OCI-LY3 (cell line): ENCODE data around the gene F2.

Experiments used
- H2AFZ ChIP-seq: fragments of 200-600, 300-600 bp; shearing (Covaris generic); 2 replicates; pipeline ENCODE4 v1.6.0; 2014; ENCODE audit warnings: antibody characterized with exemption, low read depth, low read length
- H3K27ac ChIP-seq: fragments of 200-600, 300-600 bp; sonication (generic); 2 replicates; pipeline ENCODE4 v1.5.1; 2014; ENCODE audit warnings: mild to moderate bottlenecking, low read length, moderate library complexity, mixed read lengths
- H3K27me3 ChIP-seq: fragments of 200-600, 300-600 bp; sonication (generic); 2 replicates; pipeline ENCODE4 v1.6.1; 2014; ENCODE audit warnings: low read depth, low read length, mixed read lengths
- H3K36me3 ChIP-seq: fragments of 200-600, 300-600 bp; sonication (generic); replicated peaks from 2 replicates; pipeline ENCODE3; 2014; ENCODE audit warnings: low read depth, low read length, mixed read lengths
- H3K4me1 ChIP-seq: fragments of 300-600, 200-600 bp; sonication (generic); 2 replicates; pipeline ENCODE4 v1.6.1; 2014; ENCODE audit warnings: low read length, mixed read lengths
- H3K4me2 ChIP-seq: fragments of 200-600, 300-600 bp; sonication (generic); 2 replicates; pipeline ENCODE4 v1.6.1; 2014; ENCODE audit warnings: low read length, mixed read lengths
- H3K4me3 ChIP-seq: fragments of 300-600, 200-600 bp; sonication (generic); 2 replicates; pipeline ENCODE4 v1.5.1; 2014; ENCODE audit warnings: antibody characterized with exemption, mild to moderate bottlenecking, low read length, moderate library complexity
- H3K79me2 ChIP-seq: fragments of 300-600, 200-600 bp; shearing (Covaris generic); 2 replicates; pipeline ENCODE4 v1.6.1; 2014; ENCODE audit warnings: mild to moderate bottlenecking, low read length, mixed read lengths
- H3K9ac ChIP-seq: fragments of 300-600, 200-600 bp; shearing (Covaris generic); 2 replicates; pipeline ENCODE4 v1.6.0; 2014; ENCODE audit warnings: mild to moderate bottlenecking, low read length, moderate library complexity
- H3K9me3 ChIP-seq: fragments of 200-600, 300-600 bp; shearing (Covaris generic); 2 replicates; pipeline ENCODE4 v1.6.1; 2014; ENCODE audit warnings: low read length, mixed read lengths; ENCODE audit not compliant: insufficient read depth
- H4K20me1 ChIP-seq: fragments of 200-600, 300-600 bp; sonication (generic); 2 replicates; pipeline ENCODE4 v1.6.1; 2016; ENCODE audit warnings: low read length, mixed read lengths; ENCODE audit not compliant: insufficient read depth
- CTCF ChIP-seq: fragments of 200-600, 300-600 bp; sonication (generic); IDR thresholded peaks from 2 replicates; pipeline ENCODE4 v1.5.1; 2014; ENCODE audit warnings: antibody characterized with exemption, low read length, low read depth
- EZH2phosphoT487 ChIP-seq: fragments of 200-600 bp; shearing (Covaris generic); IDR thresholded peaks from 2 replicates; pipeline ENCODE4 v1.6.1; 2018; ENCODE audit warnings: antibody characterized with exemption, mixed run types, low read depth

Gene F2

GRCh38 chr11:46736146-46736545 is 17.1 kb downstream of the F2 start:
- H3K4me1 ChIP-seq, result no peaks in the 10 kb centered on the region

DNA sequence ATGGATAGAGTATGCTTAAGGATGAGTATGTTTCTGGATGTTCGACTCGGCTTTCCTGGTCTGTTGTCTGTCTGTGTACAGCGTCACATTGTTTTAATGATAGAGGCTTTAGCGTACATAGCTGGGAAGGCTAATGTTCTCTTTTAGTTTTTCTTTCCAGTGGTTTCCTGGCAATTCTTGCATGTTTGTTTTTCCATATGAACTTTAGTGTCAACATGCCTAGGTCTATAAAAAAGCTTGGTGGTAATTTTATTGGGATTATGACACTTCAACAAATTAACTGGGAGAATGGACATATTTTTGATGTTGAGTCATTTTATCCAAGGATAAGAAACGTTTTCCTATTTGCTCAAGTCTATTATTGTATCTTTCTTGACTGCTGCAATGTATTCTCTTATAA is 17.6 kb downstream of the F2 start:
- Histone ChIP-seq H3K27ac (no peak overlapping the region), H3K9ac (no peak overlapping the region), H3K79me2 (no peaks in the 10 kb centered on the region), H3K4me3 (no peak overlapping the region), H3K4me2 (no peak overlapping the region), H3K27me3 (no peaks in the 10 kb centered on the region), H3K4me1 (no peaks in the 10 kb centered on the region), H2AFZ (no peak overlapping the region), H3K9me3 (no peaks in the 10 kb centered on the region), H3K36me3 (peaks cover 12% of the 10 kb centered on the region), H4K20me1 (no peaks in the 10 kb centered on the region)
- no peak for TF ChIP-seq EZH2phosphoT487
- no peak for TF ChIP-seq CTCF

More at GRCh38 chr11:46736146-46736545, 17.1 kb downstream of the F2 start:
- Histone ChIP-seq H2AFZ (no peak overlapping the region), H3K9me3 (no peaks in the 10 kb centered on the region), H3K79me2 (no peaks in the 10 kb centered on the region), H3K4me2 (no peak overlapping the region), H3K4me3 (no peak overlapping the region), H3K27me3 (no peaks in the 10 kb centered on the region), H3K9ac (no peak overlapping the region), H3K36me3 (peaks cover 7% of the 10 kb centered on the region), H3K27ac (no peak overlapping the region), H4K20me1 (no peaks in the 10 kb centered on the region)
- TF ChIP-seq EZH2phosphoT487 (no peak), CTCF (no peak)

- H3K27me3 ChIP-seq, result no peaks in the 10 kb centered on the region
- no peaks in the 10 kb centered on the region for H3K9me3 ChIP-seq
- H3K4me3 ChIP-seq, result no peak overlapping the region
Measured at GRCh38 chr11:46737699-46738098, 18.7 kb downstream of the F2 start.

GRCh38 chr11:46738887-46739286 is 19.9 kb downstream of the F2 start:
- Histone ChIP-seq H3K4me1 (no peaks in the 10 kb centered on the region), H3K4me3 (no peak overlapping the region), H3K36me3 (peaks cover 34% of the 10 kb centered on the region), H4K20me1 (no peaks in the 10 kb centered on the region), H3K27ac (no peak overlapping the region), H3K9ac (no peak overlapping the region), H3K79me2 (no peaks in the 10 kb centered on the region), H3K9me3 (no peaks in the 10 kb centered on the region), H3K4me2 (no peak overlapping the region), H2AFZ (no peak overlapping the region), H3K27me3 (no peaks in the 10 kb centered on the region)
- TF ChIP-seq CTCF (no peak), EZH2phosphoT487 (no peak)

More at GRCh38 chr11:46737699-46738098, 18.7 kb downstream of the F2 start:
- H3K4me2 ChIP-seq, result no peak overlapping the region
- no peaks in the 10 kb centered on the region for H4K20me1 ChIP-seq
- no peaks in the 10 kb centered on the region for H3K4me1 ChIP-seq
- H3K79me2 ChIP-seq, result no peaks in the 10 kb centered on the region
- no peak overlapping the region for H3K27ac ChIP-seq
- H3K9ac ChIP-seq, result no peak overlapping the region
- H2AFZ ChIP-seq, result no peak overlapping the region
- H3K36me3 ChIP-seq, result peaks cover 22% of the 10 kb centered on the region
- TF ChIP-seq CTCF (no peak), EZH2phosphoT487 (no peak)
